ENCODE results near the gene THEMIS.
"Not testable (repeated sequence)": the region's sequence is repeated elsewhere in the genome, so short reads cannot be mapped to it uniquely, and the experiment has no call there.

THEMIS gene

DNA sequence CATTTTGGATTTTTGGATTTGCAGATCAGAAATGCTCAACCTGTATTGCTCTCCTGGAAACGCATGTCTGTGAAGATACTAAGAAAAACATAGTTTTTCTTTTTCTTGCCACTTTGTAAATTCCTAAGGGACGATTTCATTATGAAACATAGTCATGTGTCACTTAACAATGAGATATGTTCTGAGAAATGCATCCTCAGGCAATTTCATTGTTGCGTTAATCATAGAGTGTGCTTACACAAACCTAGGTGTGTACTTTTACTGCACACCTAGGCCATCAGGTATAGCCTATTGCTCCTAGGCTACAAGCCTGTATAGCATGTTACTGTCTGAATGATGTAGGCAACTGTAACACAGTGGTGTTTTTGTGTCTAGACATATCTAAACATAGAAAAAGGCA lies 13.4 kb upstream of the THEMIS start:
- no peak for DNase-seq (ENCODE audit: low read depth)

DNA sequence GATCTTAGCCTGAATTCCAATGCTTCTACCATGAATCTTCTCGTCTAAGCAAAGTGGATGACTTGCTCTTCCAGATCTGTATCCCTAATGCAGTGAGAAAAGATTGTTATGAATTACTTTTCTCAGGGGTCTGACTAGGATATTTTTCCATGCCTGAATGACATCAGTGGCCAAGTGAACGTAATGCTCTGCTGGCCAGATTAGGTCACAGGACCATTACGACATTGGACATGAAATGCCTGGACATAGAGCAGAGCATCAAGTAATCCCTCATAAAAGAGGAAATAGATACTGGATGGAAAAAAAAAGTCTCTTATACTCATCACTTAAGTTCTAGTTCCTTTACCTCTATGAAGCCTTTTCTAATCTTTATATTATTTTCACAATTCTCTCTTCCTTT lies 12.1 kb upstream of the THEMIS start:
- no peak for DNase-seq (ENCODE audit: low read depth)

DNA sequence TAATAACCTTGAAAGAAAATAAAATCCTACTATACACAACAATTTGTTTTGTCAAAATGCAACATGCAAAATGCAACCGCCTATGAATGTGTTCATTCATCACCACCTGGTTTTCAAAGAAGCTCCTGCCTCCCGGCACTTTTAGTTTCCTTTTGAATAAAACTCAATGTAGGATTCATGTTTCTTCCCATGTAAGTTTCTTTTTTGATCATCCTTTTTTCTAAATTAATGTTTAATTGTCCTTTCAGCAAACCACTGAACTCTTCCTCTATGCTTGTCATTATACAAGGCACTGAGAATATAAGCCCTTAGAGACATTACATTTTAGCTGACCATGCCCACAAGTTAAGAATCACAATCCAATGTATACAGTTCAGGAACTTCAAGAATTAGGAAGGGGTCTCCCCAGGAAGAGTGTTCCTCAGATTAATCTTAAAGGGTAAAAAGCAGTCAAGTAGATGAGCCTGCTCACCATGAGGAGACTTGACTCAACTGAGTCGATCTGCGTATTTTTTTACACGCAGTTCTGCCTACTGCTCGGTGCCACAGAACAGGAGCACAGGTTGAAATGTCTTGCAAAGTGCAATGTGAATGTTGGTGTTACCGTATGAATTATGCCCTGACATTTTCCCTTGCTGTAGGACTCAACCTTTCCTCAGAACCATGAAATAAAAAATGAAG lies 7.2 kb upstream of the THEMIS start:
- no peak for DNase-seq (ENCODE audit: low read depth)

DNA sequence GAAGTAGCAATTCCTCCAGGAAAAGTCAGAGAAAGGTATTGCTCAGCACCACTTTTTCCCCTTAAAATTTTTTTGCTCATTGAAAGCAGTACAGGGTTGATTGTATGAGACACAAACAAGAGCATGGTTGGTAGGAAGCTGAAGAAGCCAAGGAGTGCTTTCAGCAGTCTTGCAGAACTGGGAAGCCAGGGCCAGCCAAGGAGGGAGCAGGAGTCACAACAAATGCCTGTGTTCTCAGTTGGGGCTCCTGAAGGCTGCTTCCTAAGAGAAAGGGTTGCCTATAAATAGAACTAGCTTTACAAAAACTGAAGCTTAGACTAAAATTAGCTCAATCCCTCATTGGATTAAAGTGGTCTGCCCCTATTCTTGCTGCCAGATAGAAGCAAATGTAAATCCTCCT lies 3.3 kb upstream of the THEMIS start:
- no peak for DNase-seq (ENCODE audit: low read depth)

DNA sequence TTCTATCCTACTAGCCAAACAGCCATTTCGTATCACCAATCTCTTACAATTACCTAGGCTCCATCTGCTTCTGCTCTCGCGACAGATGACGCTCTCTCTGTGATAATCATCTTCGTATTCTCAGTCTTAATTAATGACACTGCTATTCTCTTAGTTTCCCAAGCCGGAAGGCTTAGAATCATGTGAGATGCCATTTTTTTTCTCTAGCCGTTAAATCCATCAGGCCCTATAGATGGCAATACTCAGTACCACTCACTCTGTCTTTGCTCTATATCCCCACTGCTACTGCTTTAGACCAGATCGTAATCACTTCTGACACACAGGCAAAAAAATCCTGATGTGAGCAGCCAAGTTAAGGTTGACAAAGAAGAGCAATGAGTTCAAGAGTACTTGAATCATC lies 2.1 kb upstream of the THEMIS start:
- no peak for DNase-seq (ENCODE audit: low read depth)

DNA sequence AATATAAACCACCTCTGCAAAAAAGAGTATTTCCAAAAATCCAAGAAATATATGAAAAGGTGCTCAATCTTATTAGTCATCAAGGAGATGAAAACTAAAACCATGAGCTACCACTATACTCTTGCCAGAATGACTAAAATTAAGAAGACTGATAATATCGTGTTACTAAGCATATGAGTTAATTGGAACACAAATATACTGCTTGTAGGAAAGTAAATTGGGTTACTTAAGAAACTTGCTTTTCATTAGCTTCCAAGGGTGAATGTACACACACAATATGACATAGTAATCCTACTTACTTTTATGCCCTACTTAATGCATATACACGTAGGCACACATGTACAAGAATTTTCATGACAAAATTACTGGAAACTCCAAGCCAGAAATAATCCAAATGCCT lies 3.4 kb downstream of the THEMIS start:
- no peak for DNase-seq (ENCODE audit: low read depth)

DNA sequence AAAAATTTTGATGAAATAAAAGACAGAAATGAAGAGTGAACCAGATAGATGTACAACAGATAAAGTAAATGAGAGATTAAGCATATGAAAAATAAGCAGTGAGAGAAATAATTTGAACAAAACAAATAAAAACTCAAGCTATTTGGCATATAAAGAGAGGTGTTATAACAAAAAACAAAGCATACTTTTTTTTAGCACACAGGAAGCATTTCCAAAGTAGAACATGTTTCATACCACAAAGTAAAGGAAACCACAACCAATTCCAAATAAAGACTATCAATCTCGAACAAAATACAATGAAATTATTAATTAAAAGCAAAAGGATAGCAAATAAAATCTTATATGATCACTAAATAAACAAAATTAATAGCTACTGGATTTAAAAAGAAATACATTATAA lies 6.8 kb downstream of the THEMIS start:
- DNase-seq (ENCODE audit: low read depth) = no peak

DNA sequence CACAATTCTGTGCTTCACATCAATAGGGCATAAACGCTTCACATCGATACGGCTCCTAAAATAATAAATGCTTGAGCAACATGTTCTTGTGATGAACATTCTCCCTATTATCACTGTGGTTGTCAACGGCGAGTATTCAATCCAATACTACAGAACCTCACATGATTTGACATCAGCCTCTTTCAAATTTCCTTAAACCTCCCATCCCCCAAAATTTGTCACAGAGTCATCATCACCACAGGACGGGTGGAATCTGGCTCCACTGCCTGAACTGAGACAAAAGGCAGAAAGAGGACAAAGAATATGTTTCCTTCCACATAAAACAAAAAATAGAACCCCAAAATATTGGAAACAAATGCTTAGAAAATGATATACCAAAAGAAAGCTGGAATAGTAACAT lies 7.3 kb downstream of the THEMIS start:
- no peak for DNase-seq (ENCODE audit: low read depth)

DNA sequence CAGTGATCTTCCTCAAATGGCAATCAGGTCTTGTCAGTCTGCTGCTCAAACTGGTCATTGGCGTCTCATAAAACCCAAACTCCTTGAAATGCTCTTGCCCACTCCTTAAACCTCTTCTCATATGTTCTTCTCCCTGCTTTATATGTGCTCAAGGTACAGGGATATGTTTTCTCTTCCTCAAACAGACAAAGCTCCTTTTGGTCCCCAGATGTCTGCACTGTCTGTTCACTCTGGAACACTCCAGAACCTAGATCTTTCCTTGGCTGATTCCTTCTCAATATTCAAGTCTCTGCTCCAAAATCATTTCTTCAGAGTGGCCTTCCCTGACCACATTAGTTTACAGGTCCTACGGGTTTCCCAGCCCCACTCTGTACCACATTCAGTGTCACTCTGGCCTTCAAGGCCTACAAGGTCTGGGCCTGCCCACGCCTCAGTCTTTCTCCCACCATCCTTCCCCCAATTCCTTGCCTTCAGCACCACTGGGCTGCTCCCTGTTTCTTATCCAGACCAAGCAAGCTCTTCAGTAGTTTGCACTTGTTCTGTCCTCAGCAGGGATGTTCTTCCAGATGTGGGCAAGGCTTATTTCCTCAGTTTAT lies 9.0 kb downstream of the THEMIS start:
- no peak for DNase-seq (ENCODE audit: low read depth)

DNA sequence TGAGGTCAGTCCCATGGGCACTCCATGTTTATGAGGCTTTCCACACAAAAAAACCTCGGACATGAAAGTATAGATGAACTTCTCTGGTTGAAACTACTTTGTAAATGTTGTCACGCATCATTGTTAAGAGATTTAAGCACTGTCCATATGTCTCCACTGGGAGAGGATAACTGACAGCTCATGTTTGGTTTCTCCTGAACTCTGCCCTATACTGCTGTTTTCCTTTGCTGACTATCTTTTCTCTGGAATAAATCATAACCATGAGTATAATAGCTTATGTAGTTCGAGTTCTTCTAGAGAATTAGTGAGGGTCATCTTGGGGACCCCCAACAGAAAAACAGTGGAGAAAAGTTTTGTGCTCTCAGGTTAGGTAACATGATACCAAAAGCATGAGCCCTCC lies 14.3 kb downstream of the THEMIS start:
- no peak for DNase-seq (ENCODE audit: low read depth)

DNA sequence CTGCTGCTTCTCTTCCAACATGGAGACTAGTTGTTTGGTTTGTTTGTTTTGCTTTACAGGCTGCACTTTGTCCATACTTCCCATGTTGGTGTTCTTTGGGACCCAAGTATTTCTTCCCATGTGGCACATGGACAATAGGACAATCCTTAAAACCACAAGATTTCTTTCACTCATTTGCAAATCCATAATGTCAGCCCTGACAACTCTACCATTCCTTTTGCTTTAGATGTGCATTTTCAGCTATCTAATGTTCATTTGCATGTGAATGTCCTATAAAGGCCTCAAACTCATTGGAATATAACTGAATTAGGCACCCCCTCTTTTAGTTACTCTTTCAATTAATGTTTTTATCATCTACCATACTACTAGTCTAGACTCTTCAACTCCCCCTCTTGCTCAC lies 16.7 kb downstream of the THEMIS start:
- DNase-seq (ENCODE audit: low read depth) = no peak

DNA sequence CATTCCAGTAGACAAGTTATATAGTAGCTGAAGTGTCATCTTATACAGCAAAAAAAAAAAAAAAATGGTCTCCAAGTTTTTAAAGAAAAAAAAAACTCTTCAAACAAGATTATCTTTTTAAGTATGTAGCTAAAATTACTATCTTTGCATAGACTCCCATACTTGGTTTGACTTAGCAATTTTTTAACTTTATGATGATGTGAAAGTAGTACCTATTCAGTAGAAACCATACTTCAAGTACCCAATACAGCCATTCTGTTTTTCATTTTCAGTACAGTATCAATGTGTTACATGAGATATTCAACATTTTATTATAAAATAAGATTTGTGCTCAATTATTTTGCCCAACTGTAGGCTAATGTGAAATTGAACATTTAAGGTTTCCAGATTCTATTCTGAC lies 18.9 kb downstream of the THEMIS start:
- DNase-seq (ENCODE audit: low read depth) = not testable (repeated sequence)

DNA sequence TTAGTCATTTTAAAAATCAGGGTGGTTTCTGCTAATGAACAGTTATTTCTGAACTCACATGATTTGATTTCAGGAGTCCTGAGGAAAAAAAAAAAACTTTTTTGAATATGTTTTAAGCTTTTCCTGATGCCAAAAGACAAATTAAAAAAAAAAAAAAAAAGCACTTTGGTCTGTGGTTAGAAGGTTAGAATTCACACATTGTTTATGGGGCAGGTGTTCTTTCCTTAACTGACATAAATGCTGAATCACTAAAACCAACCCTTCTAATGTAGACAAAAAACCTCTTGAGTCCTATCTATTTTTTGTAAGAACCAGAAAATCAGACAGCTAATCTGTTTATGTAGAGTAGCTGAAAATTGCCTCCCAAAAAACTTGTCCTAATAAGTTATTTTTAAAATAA lies 20.4 kb downstream of the THEMIS start:
- DNase-seq (ENCODE audit: low read depth) = no peak

DNA sequence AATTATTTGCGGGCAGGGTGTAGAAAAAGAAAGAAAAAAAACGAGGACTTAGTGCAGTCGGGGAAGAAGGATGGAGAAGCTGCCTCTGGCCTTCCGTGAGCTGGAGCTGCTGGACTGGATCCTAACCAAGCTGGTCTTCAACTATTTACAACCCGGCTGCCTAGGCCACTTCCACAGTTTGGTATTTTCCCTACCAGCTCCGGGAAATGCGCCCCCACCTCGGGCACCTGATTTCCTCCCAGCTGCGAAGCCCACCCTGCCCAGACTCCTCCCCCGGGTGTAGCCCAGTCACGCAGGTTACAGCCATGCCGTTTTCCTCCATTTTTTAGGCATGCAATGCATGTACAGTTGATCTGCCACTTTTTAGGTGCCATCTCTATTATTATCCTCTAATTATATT lies 21.2 kb downstream of the THEMIS start:
- no peak for DNase-seq (ENCODE audit: low read depth)

DNA sequence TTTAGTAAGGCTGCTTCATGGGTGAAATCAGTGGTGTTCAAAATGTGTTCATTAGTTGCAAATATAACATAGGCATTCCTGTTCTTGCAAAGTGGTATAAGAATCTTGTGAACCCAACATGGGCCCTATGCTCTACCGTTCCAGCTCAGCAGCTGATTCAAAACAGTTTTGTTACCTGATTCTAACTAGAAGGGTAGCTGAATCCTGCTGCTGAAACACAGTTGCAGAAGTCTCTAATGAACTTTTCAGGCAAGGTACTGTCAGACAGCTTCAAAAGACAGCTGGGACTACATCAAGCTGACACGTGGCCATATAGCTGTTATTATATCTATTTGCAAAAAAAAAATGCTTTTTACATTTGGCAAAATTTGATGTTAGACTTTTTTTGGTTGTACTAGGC lies 22.7 kb downstream of the THEMIS start:
- DNase-seq (ENCODE audit: low read depth) = no peak

DNA sequence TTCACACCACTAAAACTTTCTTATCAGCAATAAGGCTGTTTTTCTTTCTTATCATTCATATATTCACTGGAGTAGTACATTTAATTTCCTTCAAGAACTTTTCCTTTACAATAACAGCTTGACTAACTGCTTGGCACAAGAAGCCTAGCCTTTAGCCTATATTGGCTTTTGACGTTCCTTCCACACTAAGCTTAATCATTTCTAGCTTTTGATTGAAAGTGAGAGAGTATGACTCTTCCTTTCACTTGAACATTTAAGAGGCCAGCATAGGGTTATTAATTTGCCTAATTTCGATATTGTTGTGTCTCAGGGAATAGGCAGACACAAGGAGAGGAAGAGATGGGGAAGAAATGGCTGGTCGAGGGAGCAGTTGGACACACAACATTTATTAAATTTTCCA lies 23.6 kb downstream of the THEMIS start:
- DNase-seq (ENCODE audit: low read depth) = no peak

DNA sequence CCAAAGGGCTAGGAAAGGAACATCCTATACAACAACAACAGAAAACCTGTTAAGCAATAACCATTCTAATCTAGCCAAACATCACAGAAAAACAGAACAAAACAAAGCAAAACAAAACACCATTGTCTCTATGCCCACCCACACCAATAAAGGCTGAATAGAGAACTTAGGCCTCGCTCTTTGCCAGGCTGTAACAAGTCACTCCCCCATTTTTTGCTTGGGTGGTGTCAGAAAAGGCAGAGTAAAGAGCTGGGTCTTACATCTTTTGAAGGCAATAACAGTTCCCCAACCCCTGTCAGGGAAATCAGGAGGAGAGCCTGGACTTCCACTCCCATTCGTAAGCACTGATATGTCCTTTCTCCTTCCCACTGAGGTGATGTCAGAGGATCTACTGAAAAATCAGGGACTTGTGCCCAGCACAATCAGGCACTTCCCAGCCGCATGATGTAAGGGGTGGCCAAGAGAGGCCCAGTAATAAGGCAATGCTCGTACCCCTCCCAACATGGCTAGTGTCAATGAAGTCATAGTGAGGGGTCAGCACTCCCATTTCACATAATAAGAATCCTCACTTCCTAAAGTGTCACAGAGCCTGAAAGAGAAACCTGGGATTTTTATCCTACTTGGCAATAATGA lies 31.0 kb downstream of the THEMIS start:
- no peak for DNase-seq (ENCODE audit: low read depth)

DNA sequence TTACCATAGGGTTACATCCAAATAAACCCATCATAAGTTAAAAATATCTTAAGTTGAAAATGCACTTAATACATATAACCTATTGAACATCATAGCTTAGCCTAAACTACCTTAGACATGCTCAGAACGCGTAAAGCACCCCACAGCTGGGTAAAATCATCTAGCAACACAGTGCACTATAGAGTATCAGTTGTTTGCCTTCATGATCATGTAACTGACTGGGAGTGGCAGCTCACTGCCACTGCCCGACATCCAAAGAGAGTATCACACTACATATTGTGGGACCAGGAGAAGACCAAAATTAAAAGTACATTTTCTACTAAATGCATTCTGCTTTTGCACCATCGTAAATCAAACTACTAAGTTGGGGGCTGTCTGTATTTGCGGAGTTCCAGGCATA lies 31.7 kb downstream of the THEMIS start:
- no peak for DNase-seq (ENCODE audit: low read depth)

DNA sequence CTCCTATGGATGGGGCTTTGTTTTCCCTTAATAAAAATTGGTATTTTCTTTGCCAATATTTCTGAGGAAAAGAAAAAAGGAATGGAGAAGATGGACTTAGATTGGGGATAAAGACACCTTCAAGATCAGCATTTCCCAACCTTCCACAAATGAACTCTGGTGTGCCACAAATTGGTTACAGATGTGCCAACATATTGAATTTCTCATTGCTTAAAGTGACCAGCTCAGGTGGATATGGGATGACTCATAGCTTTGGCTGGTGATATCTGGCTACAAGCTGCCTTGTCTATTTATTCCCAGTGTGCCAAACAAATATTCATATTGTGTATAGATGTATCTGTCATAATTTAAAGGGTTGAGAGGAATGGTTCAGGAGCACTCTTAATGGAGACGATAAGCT lies 32.5 kb downstream of the THEMIS start:
- DNase-seq (ENCODE audit: low read depth) = no peak

DNA sequence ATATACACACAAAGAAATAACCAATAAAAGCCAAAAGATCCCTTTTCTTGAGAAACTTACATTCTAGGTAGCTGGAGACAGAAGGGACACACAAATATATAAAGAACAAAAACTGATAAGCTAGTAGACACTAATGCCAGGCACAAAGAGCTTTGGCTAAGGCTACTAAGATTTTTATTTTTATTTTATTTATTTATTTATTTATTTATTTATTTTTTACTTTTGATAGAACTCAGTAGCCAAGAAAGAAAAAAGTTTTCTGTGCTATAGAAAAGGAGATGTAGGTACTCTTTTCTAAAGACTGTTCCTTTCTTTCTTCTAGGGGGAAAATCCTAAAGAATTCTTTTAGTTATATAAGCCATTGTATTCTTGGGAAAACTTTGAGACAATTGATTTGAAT lies 34.1 kb downstream of the THEMIS start:
- no peak for DNase-seq (ENCODE audit: low read depth)

DNA sequence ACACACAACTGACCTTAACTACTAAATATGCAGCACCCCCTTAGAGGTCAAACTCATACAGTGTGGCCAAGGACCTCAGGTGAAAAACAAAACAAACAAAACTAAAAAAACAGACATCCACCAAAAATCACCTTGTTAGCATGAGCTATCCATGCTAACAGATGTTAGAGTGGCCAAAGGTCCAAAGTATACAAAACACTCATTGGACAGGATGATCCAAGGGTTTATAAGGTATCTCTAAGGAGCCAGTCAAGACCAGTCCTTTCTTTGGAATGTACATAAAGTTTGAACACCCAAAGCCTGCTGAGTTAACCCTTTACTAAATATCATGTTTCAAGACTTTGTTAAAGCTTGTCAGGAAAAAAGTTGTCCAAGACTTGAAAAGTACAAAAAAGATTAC lies 35.8 kb downstream of the THEMIS start:
- no peak for DNase-seq (ENCODE audit: low read depth)

DNA sequence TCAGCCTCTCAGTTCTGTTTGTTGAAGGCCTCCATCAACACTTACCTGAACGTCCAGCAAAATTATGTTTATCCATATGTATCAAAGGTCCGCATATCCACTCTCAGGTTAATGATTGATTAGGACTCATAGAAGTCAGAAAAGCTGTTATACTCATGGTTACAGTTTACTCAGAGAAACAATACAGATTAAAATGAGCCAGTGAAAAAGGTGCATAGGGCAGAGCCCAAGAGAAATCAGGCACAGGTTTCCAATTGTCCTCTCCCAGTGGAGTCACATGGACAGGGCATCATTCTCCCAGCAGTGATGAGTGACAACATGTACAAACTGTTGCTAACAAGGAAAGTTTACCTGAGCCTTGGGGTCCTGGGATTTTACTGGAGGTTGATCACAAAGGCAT lies 36.2 kb downstream of the THEMIS start:
- DNase-seq (ENCODE audit: low read depth) = no peak

DNA sequence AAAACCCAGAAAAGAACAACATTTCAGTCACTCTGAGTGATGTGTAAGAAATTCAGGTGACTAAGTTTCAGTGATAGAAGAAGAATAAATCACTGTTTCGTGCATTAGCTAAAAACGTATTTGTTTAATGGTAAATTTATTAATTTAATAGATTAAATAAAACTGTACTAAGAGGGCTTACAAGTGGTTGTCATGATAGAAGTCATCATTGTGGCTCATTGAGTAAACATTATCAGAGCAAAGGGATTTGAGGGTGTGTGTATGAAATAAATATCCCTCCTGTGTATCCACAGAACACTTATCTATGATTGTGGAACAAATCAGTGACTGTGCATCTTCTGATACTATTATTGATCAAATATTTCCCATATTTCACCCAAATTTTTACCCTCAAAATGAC lies 40.1 kb downstream of the THEMIS start:
- DNase-seq (ENCODE audit: low read depth) = no peak

DNA sequence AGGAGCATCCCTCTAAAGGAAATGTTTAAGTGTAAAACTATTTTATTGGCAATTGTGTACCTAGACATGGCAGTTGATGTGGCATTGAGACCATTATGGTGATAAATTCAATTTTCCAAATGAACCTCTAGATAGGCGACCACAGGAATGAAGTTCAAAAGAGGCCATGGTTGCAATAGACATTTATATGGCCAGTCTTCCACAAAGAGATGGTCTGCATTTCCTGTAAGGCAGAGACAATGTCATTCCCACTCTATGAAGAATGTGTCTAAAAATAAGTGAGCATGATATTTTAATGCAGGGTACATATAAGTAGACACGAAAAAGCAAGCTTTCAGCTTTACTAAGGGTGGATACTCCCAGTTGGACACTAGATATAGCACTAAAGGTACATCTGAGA lies 40.9 kb downstream of the THEMIS start:
- DNase-seq (ENCODE audit: low read depth) = no peak
